Heart left ventricle (tissue), 13 donors: ENCODE data around the gene SETD1A.

Source experiments
- CTCF ChIP-seq, 12 donors: fragments of 200-600 bp; sonication (generic) in 4 of 12; IDR thresholded peaks; one replicate each; pipeline versions ENCODE4 v1.5.0 to v1.8.0; 2018 to 2022; ENCODE audit warnings: antibody characterized with exemption in 12 of 12, mild to moderate bottlenecking in 5 of 12
- POLR2A ChIP-seq, 2 donors: fragments of 450-650 bp; IDR thresholded peaks; one replicate each; pipeline ENCODE4 v1.6.1; 2017; ENCODE audit warnings: antibody characterized with exemption in 2 of 2, mild to moderate bottlenecking in 2 of 2, moderate library complexity in 2 of 2
- donor health status: ischemic (EF 13 %, LVEDD 7.1; RV severe dilation, severe dysfunction).
- donor health status: DM: no; HTN: yes; CAD: no.
- donor health status: DM: no; HTN: no; CAD: no.
- donor health status: ischemic (EF 25% LVEDD 6.9; RV normal size, moderate dysfunction).
- donor health status: ischemic (EF 25% LVEDD 5.7; RV mildly dilated, moderate dysfunction).
- donor health status: ischemic (EF 35%, LVEDD 5.7; RV mildly dilated, moderate dysfunction).
- donor health status: nonischemic (EF 11% LVEDD 7.7; RV severe dilation, severe dysfunction).
- donor health status: DM: yes; HTN: yes; CAD: no.
- donor health status: PGD.
- donor health status: ischemic (EF 29% LVEDD 5.4; RV normal size, mild dysfunction).
- donor health status: nonischemic (EF 23%, LVEDD 6.1; RV moderate dilation, normal function).

- no peak for TF ChIP-seq CTCF (IDR thresholded peaks at IDR 0.05)
- no peak for TF ChIP-seq POLR2A (IDR thresholded peaks at IDR 0.05)
Observed at GRCh38 chr16:30972872-30973271, 15.3 kb downstream of the SETD1A start.
